NCI-H2196 treated with DMSO at 0.1 percent for 48 hours (cell line): ENCODE results near the gene PACS1.

ENCODE experiments used
- DNase-seq: peaks from one replicate; lab custom pipeline; 2025; ENCODE audit not compliant: unreplicated experiment; lab: John Stamatoyannopoulos, UW

The PACS1 gene

GRCh38 chr11:66048547-66049323 lies 21.3 kb upstream of the PACS1 start, which contains the start of gene GAL3ST3:
Gene GAL3ST3, minus strand, starts transcription at chr11:66049161. Its CDS starts 3,746 bp downstream, at chr11:66045415.
- no peak for DNase-seq

GRCh38 chr11:66050581-66051231 lies 19.4 kb upstream of the PACS1 start:
- no peak for DNase-seq

GRCh38 chr11:66051371-66051765 lies 18.7 kb upstream of the PACS1 start:
- DNase-seq: no peak

GRCh38 chr11:66051766-66052663 lies 18.1 kb upstream of the PACS1 start, which contains the start of gene SF3B2:
Gene SF3B2, plus strand, starts transcription at chr11:66052364. Its CDS starts 21 bp downstream, at chr11:66052385.
- peak; percentile 96 for DNase-seq

GRCh38 chr11:66052664-66052982 lies 17.4 kb upstream of the PACS1 start:
- no peak for DNase-seq

GRCh38 chr11:66055021-66055420 lies 15.1 kb upstream of the PACS1 start:
- no peak for DNase-seq

- DNase-seq: no peak
These were observed 13.6 kb upstream of the PACS1 start for GRCh38 chr11:66056501-66056900.

GRCh38 chr11:66059966-66060680 lies 9.9 kb upstream of the PACS1 start:
- no peak for DNase-seq

GRCh38 chr11:66061268-66061667 lies 8.8 kb upstream of the PACS1 start:
- DNase-seq: no peak

GRCh38 chr11:66062408-66062807 lies 7.7 kb upstream of the PACS1 start:
- DNase-seq: no peak

GRCh38 chr11:66063900-66064299 lies 6.2 kb upstream of the PACS1 start:
- DNase-seq: no peak

GRCh38 chr11:66064571-66064970 lies 5.5 kb upstream of the PACS1 start:
- no peak for DNase-seq

GRCh38 chr11:66066751-66067150 lies 3.3 kb upstream of the PACS1 start:
- DNase-seq: no peak

- DNase-seq: no peak
These were observed 2.4 kb upstream of the PACS1 start for GRCh38 chr11:66067640-66068039.

- peak; percentile 48 for DNase-seq
These were observed 1.8 kb upstream of the PACS1 start for GRCh38 chr11:66068154-66068821.

- no peak for DNase-seq
These were observed 953 bp upstream of the PACS1 start for GRCh38 chr11:66068923-66069714.

GRCh38 chr11:66070604-66071380 lies 720 bp downstream of the PACS1 start:
- DNase-seq: no peak

- DNase-seq: no peak
These were observed 1.3 kb downstream of the PACS1 start for GRCh38 chr11:66071381-66071801.

GRCh38 chr11:66072081-66072480 lies 2.0 kb downstream of the PACS1 start:
- no peak for DNase-seq
